K562 (cell line): Measurements from ENCODE around the gene MRPS35. TPM values are rescaled to one million over a fixed set of nuclear protein-coding genes. Genes with fewer than 3 reads are reported as not detected.

ENCODE experiments used
- ATAC-seq: fragments of 200-7000 bp; cut with Tn5 transposase; 3 replicates; pipeline ENCODE4 v1.9.1; 2020; ENCODE audit warnings: moderate library complexity
- BruUV-seq: library from RNA; stranded (reverse); fragments of 400-500 nt; replicated peaks from 2 replicates; lab custom pipeline; 2021; lab: Mats Ljungman, UMichigan
- CTCF ChIA-PET: fragments of 300-600 bp; formaldehyde crosslinking; extraction: SDS; loops from one replicate; lab custom pipeline; 2021; ENCODE audit warnings: low intra/inter-chr PET ratio; lab: Yijun Ruan, JAX
- POLR2A ChIA-PET: fragments of 300-600, 350-650 bp; sonication (Branson Sonifier 250); formaldehyde crosslinking; extraction: SDS; loops from one replicate; lab custom pipeline; 2021; ENCODE audit warnings: antibody characterized with exemption, inconsistent platforms; lab: Yijun Ruan, JAX
- DNase-seq, 4 experiments: peaks; one replicate each; pipeline versions ENCODE4 v3.0.0 to v3.0.0-alpha.2; 2011 to 2018; ENCODE audit warnings: low spot score in 3 of 4, mixed read lengths in 3 of 4; ENCODE audit errors: extremely low read depth in 1 of 4
- FAIRE-seq: peaks from 2 replicates; lab custom pipeline; 2011; peaks lifted over from hg19 to GRCh38; lab: Jason Lieb, UNC
- H2AFZ ChIP-seq: 2 replicates; pipeline ENCODE4 v1.6.0; 2011; ENCODE audit warnings: low read depth, low read length, control low read depth, inconsistent platforms
- H3K27ac ChIP-seq: fragments of 200-600 bp; 3 replicates; pipeline ENCODE4 v1.8.0; 2011; ENCODE audit warnings: low read depth, mild to moderate bottlenecking, control low read depth, inconsistent platforms, low read length, moderate library complexity, mixed read lengths; ENCODE audit errors: extremely low read depth
- H3K27me3 ChIP-seq, 2 experiments: fragments of 300-600 bp in 1 of 2; 2 replicates in 1 of 2; 3 replicates in 1 of 2; pipeline versions ENCODE4 v1.6.0 to v1.8.0; 2011; ENCODE audit warnings: inconsistent platforms in 2 of 2, low read length in 2 of 2, mild to moderate bottlenecking in 1 of 2, mixed read lengths in 1 of 2, moderate library complexity in 1 of 2; ENCODE audit not compliant: control insufficient read depth in 2 of 2, insufficient read depth in 2 of 2
- H3K36me3 ChIP-seq: fragments of 300-600 bp; 3 replicates; pipeline ENCODE4 v1.8.0; 2011; ENCODE audit warnings: mild to moderate bottlenecking, low read length, inconsistent platforms; ENCODE audit not compliant: control insufficient read depth, insufficient read depth
- H3K4me1 ChIP-seq, 2 experiments: fragments of 200-600 bp in 1 of 2; replicated peaks in 1 of 2; 2 replicates in 1 of 2; 3 replicates in 1 of 2; pipeline versions ENCODE4 v1.5.1 to v1.8.0; 2011; ENCODE audit warnings: inconsistent platforms in 2 of 2, low read length in 2 of 2, mild to moderate bottlenecking in 1 of 2, mixed read lengths in 1 of 2, moderate library complexity in 1 of 2; ENCODE audit not compliant: control insufficient read depth in 2 of 2, insufficient read depth in 2 of 2
- H3K4me2 ChIP-seq: 2 replicates; pipeline ENCODE4 v1.6.1; 2011; ENCODE audit warnings: low read length, control low read depth, inconsistent platforms, mixed read lengths; ENCODE audit not compliant: insufficient read depth
- H3K4me3 ChIP-seq: fragments of 200-600 bp; sonication (generic), shearing (Covaris generic); 2 replicates; pipeline ENCODE4 v1.5.1; 2016; ENCODE audit warnings: control low read depth, inconsistent platforms
- H3K79me2 ChIP-seq: fragments of 200-600 bp; 3 replicates; pipeline ENCODE4 v1.8.0; 2011; ENCODE audit warnings: low read length, inconsistent platforms; ENCODE audit not compliant: control insufficient read depth, insufficient read depth
- H3K9ac ChIP-seq, 2 experiments: 2 replicates each; pipeline versions ENCODE4 v1.6.0 to v1.6.1; 2011; ENCODE audit warnings: low read depth in 2 of 2, low read length in 2 of 2, control low read depth in 1 of 2, inconsistent platforms in 1 of 2, mild to moderate bottlenecking in 1 of 2, mixed read lengths in 1 of 2; ENCODE audit not compliant: insufficient read depth in 1 of 2
- H3K9me1 ChIP-seq: one replicate; pipeline ENCODE4 v1.6.0; 2011; ENCODE audit warnings: inconsistent platforms, mild to moderate bottlenecking, low read length, moderate library complexity; ENCODE audit not compliant: control insufficient read depth, insufficient read depth
- H3K9me3 ChIP-seq: replicated peaks from 2 replicates; pipeline ENCODE4 v1.5.1; 2011; ENCODE audit warnings: low read depth, low read length, inconsistent platforms; ENCODE audit not compliant: control insufficient read depth, insufficient read depth
- H4K20me1 ChIP-seq: replicated peaks from 2 replicates; pipeline ENCODE4 v1.6.1; 2011; ENCODE audit warnings: low read length, inconsistent platforms, mixed read lengths; ENCODE audit not compliant: control insufficient read depth, insufficient read depth
- ARID2 ChIP-seq: fragments of 450-650 bp; IDR thresholded peaks from 2 replicates; pipeline ENCODE4 v1.6.1; 2017; ENCODE audit warnings: antibody characterized with exemption, mild to moderate bottlenecking
- CEBPG ChIP-seq, 3 experiments: fragments of 200-800 bp in 1 of 3; sonication (Bioruptor generic) in 1 of 3; sonication (generic) in 1 of 3; formaldehyde crosslinking in 1 of 3; IDR thresholded peaks in 2 of 3; conservative IDR thresholded peaks in 1 of 3; 2 replicates each; pipeline versions ENCODE4 v1.6.1 to v1.8.0; 2016 to 2022; ENCODE audit warnings: missing compliant biosample characterization in 2 of 3, missing genetic modification characterization in 2 of 3, mild to moderate bottlenecking in 1 of 3, missing genetic modification reagents in 1 of 3
- CREB5 ChIP-seq: fragments of 250-450 bp; sonication (Bioruptor Pico); IDR thresholded peaks from 2 replicates; pipeline ENCODE4 v1.5.0; 2020; ENCODE audit warnings: mild to moderate bottlenecking
- HDAC3 ChIP-seq: fragments of 450-650 bp; IDR thresholded peaks from 2 replicates; pipeline ENCODE4 v1.6.1; 2018; ENCODE audit warnings: borderline replicate concordance, mild to moderate bottlenecking, moderate library complexity; ENCODE audit not compliant: partially characterized antibody
- HNRNPLL ChIP-seq: fragments of 200-400 bp; formaldehyde crosslinking; IDR thresholded peaks from 2 replicates; pipeline ENCODE4 v1.6.1; 2017; ENCODE audit warnings: low read length, low read depth, mild to moderate bottlenecking; ENCODE audit not compliant: poor library complexity, severe bottlenecking
- ZNF431 ChIP-seq: sonication (generic); formaldehyde crosslinking; IDR thresholded peaks from 2 replicates; pipeline ENCODE4 v1.8.0; 2022; ENCODE audit warnings: mild to moderate bottlenecking, missing genetic modification reagents
- WGBS: fragments of 100-300 bp; shearing (Covaris generic); methylation state at CpG from one replicate; pipeline ENCODE4 v1.1.6; 2016; ENCODE audit warnings: low coverage, mixed read lengths; ENCODE audit not compliant: insufficient coverage; ENCODE audit errors: missing lambda C conversion rate; 5-methylcytosine and 5-hydroxymethylcytosine counted together
- in situ Hi-C: fragments of 300-500 bp; cut with MboI; formaldehyde crosslinking; loops from 4 replicates; pipeline ENCODE4 v1.15.0; 2018; ENCODE audit warnings: inconsistent platforms, mixed read lengths
- intact Hi-C: fragments of 100-400 bp; cut with micrococcal nuclease; formaldehyde crosslinking; loops from 2 replicates; pipeline ENCODE4 v1.14.2; 2022
- polyA plus RNA-seq, 8 experiments: library from polyadenylated mRNA; depleted of rRNA in 4 of 8; stranded (reverse) in 5 of 8; unstranded in 3 of 8; fragments of >200 nt; fragmentation: Nextera tagmentation in 2 of 8; fragmentation: Illumina TruSeq in 1 of 8; extraction: Ambion mirVana in 2 of 8; extraction: Trizol in 1 of 8; gene quantifications; 2 replicates each; pipeline versions ENCODE4 v1.2.1 to v1.2.3, GENCODE V29; 2011 to 2014; ENCODE audit warnings: inconsistent platforms in 1 of 8, missing spikeins in 1 of 8
- total RNA-seq, 7 experiments: library from RNA; depleted of rRNA in 6 of 7; stranded (reverse); fragments of >200 nt in 6 of 7; fragmentation: Illumina TruSeq in 2 of 7; extraction: Trizol in 2 of 7; gene quantifications; 2 replicates each; pipeline versions ENCODE4 v1.2.1 to v1.2.3, GENCODE V29; 2011 to 2021; ENCODE audit warnings: low replicate concordance in 1 of 7

The MRPS35 gene
- total and polyA plus RNA-seq, 9 of the 15 experiments (the other 6 are each of a cell fraction or from before 2014, with no cell fraction given) = 79.0 to 183 (median 114) TPM

GRCh38 chr12:27762757-27763156, 52.1 kb downstream of the MRPS35 start:
- H3K4me2 ChIP-seq = no peak overlapping the region
- no peaks in the 10 kb centered on the region for H3K9me3 ChIP-seq
- no peaks in the 10 kb centered on the region for H3K9me1 ChIP-seq
- in situ Hi-C loops = no loop called here
- WGBS = 75% methylated on average over 2 of the region's 2 CpGs
- no peak overlapping the region for H3K9ac ChIP-seq
- no peaks in the 10 kb centered on the region for H3K4me1 ChIP-seq
- ChIA-PET POLR2A (no interaction called here), CTCF (no interaction called here)
- no TSS peak for BruUV-seq
- H2AFZ ChIP-seq = no peak overlapping the region
- no peak for DNase-seq
- H3K79me2 ChIP-seq = no peaks in the 10 kb centered on the region
- intact Hi-C loops = no loop called here
- ATAC-seq = no peak
- H4K20me1 ChIP-seq = no peaks in the 10 kb centered on the region
- no peak overlapping the region for H3K27ac ChIP-seq
- no peaks in the 10 kb centered on the region for H3K36me3 ChIP-seq
- H3K27me3 ChIP-seq = no peaks in the 10 kb centered on the region
- no peak for TF ChIP-seq HNRNPLL
- TF ChIP-seq CREB5 (CRISPR knock-in tag) = no peak
- TF ChIP-seq CEBPG (CRISPR knock-in tag; IDR thresholded peaks at IDR 0.05) = no peak
- no peak for TF ChIP-seq CEBPG (tag; conservative IDR thresholded peaks at IDR 0.05 in 1 of 2, IDR thresholded peaks at IDR 0.05 in 1 of 2)
- FAIRE-seq = no peak
- no peak overlapping the region for H3K4me3 ChIP-seq

- ATAC-seq (no peak), DNase-seq (no peak), FAIRE-seq (no peak)
- no peak overlapping the region for H3K4me3 ChIP-seq
- TF ChIP-seq HDAC3 (no peak), ARID2 (no peak), ZNF431 (no peak)
- no peak overlapping the region for H3K4me2 ChIP-seq
- intact Hi-C loops = no loop called here
- H4K20me1 ChIP-seq = no peaks in the 10 kb centered on the region
- H3K27ac ChIP-seq = no peak overlapping the region
- no peaks in the 10 kb centered on the region for H3K36me3 ChIP-seq
- in situ Hi-C loops = no loop called here
- H2AFZ ChIP-seq = no peak overlapping the region
- no peak overlapping the region for H3K9ac ChIP-seq
- H3K27me3 ChIP-seq = no peaks in the 10 kb centered on the region
- ChIA-PET POLR2A (interaction anchor here (1.0 kb wide), 1 partner anchor 13 kb away, joined by 3 read pairs; the partner anchor contains the start of genes KLHL42 and MANSC4), CTCF (no interaction called here)
- no peaks in the 10 kb centered on the region for H3K79me2 ChIP-seq
- H3K9me3 ChIP-seq = no peaks in the 10 kb centered on the region
- no peaks in the 10 kb centered on the region for H3K4me1 ChIP-seq
- WGBS = 55% methylated on average over 3 of the region's 3 CpGs
- no peaks in the 10 kb centered on the region for H3K9me1 ChIP-seq
- no TSS peak for BruUV-seq
Measured at GRCh38 chr12:27766587-27766986, 56.0 kb downstream of the MRPS35 start.
